IMR-90 (cell line): ENCODE data around the gene PCP4L1. TPM values are rescaled to one million over a fixed set of nuclear protein-coding genes. Genes with fewer than 3 reads are reported as not detected.

Experiments
- ATAC-seq: fragments of 200-7000 bp; cut with Tn5 transposase; 2 replicates; pipeline ENCODE4 v1.9.1; 2020; ENCODE audit warnings: low read depth, mild to moderate bottlenecking, moderate library complexity
- BruUV-seq: library from RNA; stranded (reverse); fragments of 400-500 nt; replicated peaks from 2 replicates; lab custom pipeline; 2021; lab: Mats Ljungman, UMichigan
- CTCF ChIA-PET: fragments of 300-600 bp; formaldehyde crosslinking; extraction: SDS; loops from one replicate; lab custom pipeline; 2021; ENCODE audit warnings: antibody characterized with exemption; lab: Yijun Ruan, JAX
- POLR2A ChIA-PET: fragments of 300-600 bp; sonication (Branson Sonifier 250); formaldehyde crosslinking; loops from one replicate; lab custom pipeline; 2022; ENCODE audit warnings: antibody characterized with exemption; ENCODE audit not compliant: unreplicated experiment; lab: Charles Lee
- DNase-seq: peaks from one replicate; pipeline ENCODE4 v3.0.0; 2013
- H2AFZ ChIP-seq: replicated peaks from 2 replicates; pipeline ENCODE3; 2013; ENCODE audit warnings: low read length, mild to moderate bottlenecking; ENCODE audit not compliant: poor library complexity
- H2AK5ac ChIP-seq: 2 replicates; pipeline ENCODE4 v1.6.1; 2013; ENCODE audit warnings: low read depth, low read length, inconsistent platforms
- H2AK9ac ChIP-seq: replicated peaks from 2 replicates; pipeline ENCODE3; 2013; ENCODE audit warnings: mild to moderate bottlenecking, low read depth, low read length, moderate library complexity; ENCODE audit not compliant: poor library complexity
- H2BK120ac ChIP-seq: 2 replicates; pipeline ENCODE4 v1.6.1; 2013; ENCODE audit warnings: low read depth, low read length, inconsistent platforms
- H2BK15ac ChIP-seq: 3 replicates; pipeline ENCODE4 v1.6.1; 2013; ENCODE audit warnings: low read depth, low read length, inconsistent platforms
- H2BK20ac ChIP-seq: 2 replicates; pipeline ENCODE4 v1.6.1; 2013; ENCODE audit warnings: low read depth, mild to moderate bottlenecking, inconsistent platforms, low read length, moderate library complexity
- H2BK5ac ChIP-seq: 2 replicates; pipeline ENCODE4 v1.6.1; 2013; ENCODE audit warnings: mild to moderate bottlenecking, low read depth, low read length, inconsistent platforms; ENCODE audit not compliant: poor library complexity, severe bottlenecking
- H3K14ac ChIP-seq: replicated peaks from 2 replicates; pipeline ENCODE4 v1.6.1; 2013; ENCODE audit warnings: low read depth, low read length, inconsistent platforms
- H3K18ac ChIP-seq: 2 replicates; pipeline ENCODE4 v1.6.1; 2013; ENCODE audit warnings: low read depth, low read length, control low read depth
- H3K23ac ChIP-seq: 2 replicates; pipeline ENCODE4 v1.6.1; 2013; ENCODE audit warnings: low read depth, low read length, inconsistent platforms
- H3K27ac ChIP-seq: 2 replicates; pipeline ENCODE4 v1.5.1; 2013; ENCODE audit warnings: mild to moderate bottlenecking, control low read depth, low read length; ENCODE audit not compliant: insufficient read depth
- H3K27me3 ChIP-seq: 2 replicates; pipeline ENCODE4 v1.6.1; 2013; ENCODE audit warnings: low read length; ENCODE audit not compliant: control insufficient read depth, insufficient read depth
- H3K36me3 ChIP-seq: 2 replicates; pipeline ENCODE4 v1.6.1; 2013; ENCODE audit warnings: low read length, mixed read lengths; ENCODE audit not compliant: control insufficient read depth, insufficient read depth
- H3K4ac ChIP-seq: 2 replicates; pipeline ENCODE4 v1.6.1; 2013; ENCODE audit warnings: low read depth, low read length, inconsistent platforms
- H3K4me1 ChIP-seq: 2 replicates; pipeline ENCODE4 v1.6.1; 2013; ENCODE audit warnings: low read length, mixed read lengths; ENCODE audit not compliant: control insufficient read depth, insufficient read depth
- H3K4me2 ChIP-seq: 2 replicates; pipeline ENCODE4 v1.6.1; 2013; ENCODE audit warnings: low read depth, mild to moderate bottlenecking, control low read depth, low read length, moderate library complexity
- H3K4me3 ChIP-seq: 2 replicates; pipeline ENCODE4 v1.5.1; 2013; ENCODE audit warnings: low read depth, mild to moderate bottlenecking, control low read depth, low read length, moderate library complexity; ENCODE audit not compliant: insufficient read depth
- H3K56ac ChIP-seq: 2 replicates; pipeline ENCODE4 v1.6.1; 2013; ENCODE audit warnings: low read length, inconsistent platforms; ENCODE audit not compliant: insufficient read depth; ENCODE audit errors: extremely low read depth
- H3K79me1 ChIP-seq, 2 experiments: 2 replicates each; pipeline ENCODE4 v1.6.1; 2013; ENCODE audit warnings: low read length in 2 of 2, inconsistent platforms in 1 of 2, low read depth in 1 of 2
- H3K9ac ChIP-seq: 2 replicates; pipeline ENCODE4 v1.6.1; 2013; ENCODE audit warnings: low read depth, low read length, control low read depth
- H3K9me1 ChIP-seq: 2 replicates; pipeline ENCODE4 v1.6.1; 2013; ENCODE audit warnings: low read length, inconsistent platforms; ENCODE audit not compliant: insufficient read depth
- H3K9me3 ChIP-seq: 2 replicates; pipeline ENCODE4 v1.6.1; 2013; ENCODE audit warnings: low read length; ENCODE audit not compliant: control insufficient read depth, insufficient read depth
- H4K20me1 ChIP-seq: 2 replicates; pipeline ENCODE4 v1.6.1; 2013; ENCODE audit warnings: low read length, inconsistent platforms; ENCODE audit not compliant: insufficient read depth
- H4K5ac ChIP-seq: 2 replicates; pipeline ENCODE4 v1.6.1; 2013; ENCODE audit warnings: mild to moderate bottlenecking, low read depth, low read length, control low read depth
- H4K8ac ChIP-seq, 2 experiments: 2 replicates each; pipeline ENCODE4 v1.6.1; 2013; ENCODE audit warnings: low read depth in 2 of 2, low read length in 2 of 2, control low read depth in 1 of 2, inconsistent platforms in 1 of 2
- H4K91ac ChIP-seq: 2 replicates; pipeline ENCODE4 v1.6.1; 2013; ENCODE audit warnings: low read depth, low read length, inconsistent platforms; ENCODE audit not compliant: insufficient read depth
- BHLHE40 ChIP-seq: fragments of 150-350 bp; IDR thresholded peaks from 2 replicates; pipeline ENCODE4 v1.6.1; 2016; ENCODE audit warnings: mild to moderate bottlenecking, low read depth, low read length
- CEBPB ChIP-seq: IDR thresholded peaks from 2 replicates; pipeline ENCODE4 v1.6.1; 2012; ENCODE audit warnings: low read depth, low read length, improper control_type of control experiment
- CHD1 ChIP-seq: IDR thresholded peaks from 2 replicates; pipeline ENCODE4 v1.6.1; 2012; ENCODE audit warnings: low read depth, low read length, improper control_type of control experiment
- FOS ChIP-seq: fragments of 150-350 bp; IDR thresholded peaks from 2 replicates; pipeline ENCODE4 v1.6.1; 2016; ENCODE audit warnings: low read depth, low read length
- MAFK ChIP-seq: IDR thresholded peaks from 2 replicates; pipeline ENCODE4 v1.6.1; 2012; ENCODE audit warnings: low read depth, low read length, improper control_type of control experiment
- MAZ ChIP-seq: IDR thresholded peaks from 2 replicates; pipeline ENCODE4 v1.6.1; 2012; ENCODE audit warnings: low read depth, mild to moderate bottlenecking, low read length, improper control_type of control experiment, moderate library complexity, borderline replicate concordance
- MXI1 ChIP-seq: IDR thresholded peaks from 2 replicates; pipeline ENCODE4 v1.6.1; 2012; ENCODE audit warnings: low read depth, mild to moderate bottlenecking, low read length, moderate library complexity, borderline replicate concordance
- NFE2L2 ChIP-seq: fragments of 150-350 bp; IDR thresholded peaks from 2 replicates; pipeline ENCODE4 v1.6.1; 2016; ENCODE audit warnings: low read depth, mild to moderate bottlenecking, low read length
- POLR2A ChIP-seq: IDR thresholded peaks from 2 replicates; pipeline ENCODE4 v1.6.1; 2012; ENCODE audit warnings: mild to moderate bottlenecking, low read depth, low read length
- RAD21 ChIP-seq: IDR thresholded peaks from 2 replicates; pipeline ENCODE4 v1.6.1; 2012; ENCODE audit warnings: low read length, improper control_type of control experiment
- RCOR1 ChIP-seq: IDR thresholded peaks from 2 replicates; pipeline ENCODE4 v1.6.1; 2012; ENCODE audit warnings: mild to moderate bottlenecking, low read length, improper control_type of control experiment; ENCODE audit not compliant: insufficient replicate concordance
- RFX5 ChIP-seq: IDR thresholded peaks from 2 replicates; pipeline ENCODE4 v1.8.0; 2012; ENCODE audit warnings: low read depth, mild to moderate bottlenecking, low read length, moderate library complexity
- SMC3 ChIP-seq: fragments of 150-350 bp; IDR thresholded peaks from 2 replicates; pipeline ENCODE4 v1.6.1; 2016; ENCODE audit warnings: low read depth, mild to moderate bottlenecking, antibody characterized with exemption, low read length, moderate library complexity
- WGBS, 2 experiments: methylation state at CpG; one replicate each; pipeline versions ENCODE4 v1.1.5 to v1.1.7; 2013; ENCODE audit warnings: missing lambda C conversion rate in 2 of 2; ENCODE audit not compliant: insufficient read length in 1 of 2; ENCODE audit errors: extremely low coverage in 2 of 2; 5-methylcytosine and 5-hydroxymethylcytosine counted together
- dilution Hi-C: fragments of 300-500 bp; cut with HindIII; formaldehyde crosslinking; loops from one replicate; pipeline ENCODE4 v1.14.3; 2018; ENCODE audit warnings: low sequenced_read_pairs; ENCODE audit not compliant: unreplicated experiment
- in situ Hi-C: fragments of 300-500 bp; cut with MboI; formaldehyde crosslinking; loops from 3 replicates; pipeline ENCODE4 v1.14.3; 2019; ENCODE audit warnings: low sequenced_read_pairs, inconsistent platforms, mixed read lengths
- intact Hi-C: fragments of 100-400 bp; cut with micrococcal nuclease; formaldehyde crosslinking; loops from 2 replicates; pipeline ENCODE4 v1.10.0; 2022
- polyA plus RNA-seq, 3 experiments: library from polyadenylated mRNA; depleted of rRNA; stranded (reverse); fragments of >200 nt; gene quantifications; 2 replicates each; pipeline ENCODE4 v1.2.3, GENCODE V29; 2012; ENCODE audit warnings: low replicate concordance in 1 of 3
- total RNA-seq: library from RNA; depleted of rRNA; stranded (reverse); fragments of >200 nt; gene quantifications from 2 replicates; pipeline ENCODE4 v1.2.3, GENCODE V29; 2012
- TF ChIP-seq, protein P1 (sequence below): fragments of 150-350 bp; IDR thresholded peaks from 2 replicates; pipeline ENCODE4 v1.6.1; 2016; ENCODE audit warnings: low read depth, mild to moderate bottlenecking, low read length, moderate library complexity, borderline replicate concordance
- TF ChIP-seq, protein P2 (sequence below): fragments of 150-350 bp; IDR thresholded peaks from 2 replicates; pipeline ENCODE4 v1.6.1; 2017; ENCODE audit warnings: mild to moderate bottlenecking, antibody characterized with exemption, low read length, low read depth
- TF ChIP-seq, protein P3 (sequence below): conservative IDR thresholded peaks from 2 replicates; pipeline ENCODE4 v1.5.1; 2012; ENCODE audit warnings: mild to moderate bottlenecking, low read depth, low read length, improper control_type of control experiment

The PCP4L1 gene
- total and polyA plus RNA-seq, 2 of the 4 experiments (the other 2 are of a cell fraction): not detected

DNA sequence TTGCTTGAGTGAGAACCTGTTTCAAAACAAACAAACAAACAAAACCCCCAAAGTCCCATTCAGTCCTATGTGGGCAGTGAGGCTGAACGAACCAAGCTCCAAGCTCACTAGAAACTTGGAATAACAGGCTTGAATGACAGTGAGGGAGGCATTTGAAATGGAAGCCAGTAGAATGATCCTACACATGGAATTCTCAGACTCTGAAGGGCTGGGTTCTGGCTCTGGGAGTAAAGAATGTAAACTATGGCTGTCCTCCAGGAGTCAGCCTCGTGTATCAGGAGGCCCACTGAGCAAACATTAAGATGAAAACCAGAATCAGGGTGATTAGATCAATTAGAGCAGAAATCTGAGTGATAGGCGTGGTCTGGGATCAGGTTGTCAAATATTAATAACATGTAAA is 14.9 kb downstream of the PCP4L1 start:
- Histone ChIP-seq H4K8ac (no peak overlapping the region), H4K5ac (no peak overlapping the region), H3K4me2 (no peak overlapping the region; the same call in 1 of the 2 replicates), H4K20me1 (no peaks in the 10 kb centered on the region), H3K18ac (no peak overlapping the region), H3K9me3 (no peaks in the 10 kb centered on the region), H3K4me3 (no peak overlapping the region), H2AK5ac (no peak overlapping the region), H4K91ac (no peak overlapping the region), H2AFZ (no peak overlapping the region), H3K4ac (no peak overlapping the region), H3K27ac (no peak overlapping the region), H3K23ac (no peak overlapping the region), H3K14ac (no peak overlapping the region), H2BK15ac (no peak overlapping the region), H3K27me3 (peaks cover 16% of the 10 kb centered on the region), H3K4me1 (0 out of 2 replicates have a peak, but pooled peaks cover 1% of the 10 kb centered on the region), H2AK9ac (no peak overlapping the region), H3K9me1 (no peaks in the 10 kb centered on the region), H3K9ac (no peak overlapping the region), H2BK5ac (no peak overlapping the region), H3K79me1 (no peaks in the 10 kb centered on the region), H2BK120ac (no peak overlapping the region), H3K36me3 (no peaks in the 10 kb centered on the region), H3K56ac (no peak overlapping the region), H2BK20ac (no peak overlapping the region)
- dilution Hi-C loops (no loop called here), intact Hi-C loops (loop anchor here (5.0 kb wide), 1 partner anchor 36 kb away; the partner anchor contains the start of gene NR1I3), in situ Hi-C loops (no loop called here)
- POLR2A ChIA-PET: no interaction called here
- no TSS peak for BruUV-seq
- TF ChIP-seq MXI1 (no peak), CHD1 (no peak), BHLHE40 (no peak), RCOR1 (no peak), SMC3 (no peak), RFX5 (no peak), RAD21 (no peak), POLR2A (no peak), MAFK (no peak), CEBPB (no peak), NFE2L2 (no peak), MAZ (no peak), FOS (no peak)
- TF ChIP-seq, protein P1, sequence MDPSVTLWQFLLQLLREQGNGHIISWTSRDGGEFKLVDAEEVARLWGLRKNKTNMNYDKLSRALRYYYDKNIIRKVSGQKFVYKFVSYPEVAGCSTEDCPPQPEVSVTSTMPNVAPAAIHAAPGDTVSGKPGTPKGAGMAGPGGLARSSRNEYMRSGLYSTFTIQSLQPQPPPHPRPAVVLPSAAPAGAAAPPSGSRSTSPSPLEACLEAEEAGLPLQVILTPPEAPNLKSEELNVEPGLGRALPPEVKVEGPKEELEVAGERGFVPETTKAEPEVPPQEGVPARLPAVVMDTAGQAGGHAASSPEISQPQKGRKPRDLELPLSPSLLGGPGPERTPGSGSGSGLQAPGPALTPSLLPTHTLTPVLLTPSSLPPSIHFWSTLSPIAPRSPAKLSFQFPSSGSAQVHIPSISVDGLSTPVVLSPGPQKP: no peak
- TF ChIP-seq, protein P2, sequence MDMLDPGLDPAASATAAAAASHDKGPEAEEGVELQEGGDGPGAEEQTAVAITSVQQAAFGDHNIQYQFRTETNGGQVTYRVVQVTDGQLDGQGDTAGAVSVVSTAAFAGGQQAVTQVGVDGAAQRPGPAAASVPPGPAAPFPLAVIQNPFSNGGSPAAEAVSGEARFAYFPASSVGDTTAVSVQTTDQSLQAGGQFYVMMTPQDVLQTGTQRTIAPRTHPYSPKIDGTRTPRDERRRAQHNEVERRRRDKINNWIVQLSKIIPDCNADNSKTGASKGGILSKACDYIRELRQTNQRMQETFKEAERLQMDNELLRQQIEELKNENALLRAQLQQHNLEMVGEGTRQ: no peak
- TF ChIP-seq, protein P3, sequence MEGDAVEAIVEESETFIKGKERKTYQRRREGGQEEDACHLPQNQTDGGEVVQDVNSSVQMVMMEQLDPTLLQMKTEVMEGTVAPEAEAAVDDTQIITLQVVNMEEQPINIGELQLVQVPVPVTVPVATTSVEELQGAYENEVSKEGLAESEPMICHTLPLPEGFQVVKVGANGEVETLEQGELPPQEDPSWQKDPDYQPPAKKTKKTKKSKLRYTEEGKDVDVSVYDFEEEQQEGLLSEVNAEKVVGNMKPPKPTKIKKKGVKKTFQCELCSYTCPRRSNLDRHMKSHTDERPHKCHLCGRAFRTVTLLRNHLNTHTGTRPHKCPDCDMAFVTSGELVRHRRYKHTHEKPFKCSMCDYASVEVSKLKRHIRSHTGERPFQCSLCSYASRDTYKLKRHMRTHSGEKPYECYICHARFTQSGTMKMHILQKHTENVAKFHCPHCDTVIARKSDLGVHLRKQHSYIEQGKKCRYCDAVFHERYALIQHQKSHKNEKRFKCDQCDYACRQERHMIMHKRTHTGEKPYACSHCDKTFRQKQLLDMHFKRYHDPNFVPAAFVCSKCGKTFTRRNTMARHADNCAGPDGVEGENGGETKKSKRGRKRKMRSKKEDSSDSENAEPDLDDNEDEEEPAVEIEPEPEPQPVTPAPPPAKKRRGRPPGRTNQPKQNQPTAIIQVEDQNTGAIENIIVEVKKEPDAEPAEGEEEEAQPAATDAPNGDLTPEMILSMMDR: no peak
- WGBS, 2 experiments: no CpG with 5 or more reads among the region's 3 CpGs
- DNase-seq (peak; percentile 21), ATAC-seq (peak; percentile 79)
- CTCF ChIA-PET: interaction anchor here (1.0 kb wide), 1 partner anchor 18 kb away, joined by 3 read pairs; no protein-coding TSS in a partner anchor
